Hepatocyte (in vitro differentiated cells): ENCODE results near the gene CADPS2. TPM values are rescaled to one million over a fixed set of nuclear protein-coding genes. Genes with fewer than 3 reads are reported as not detected.

Source experiments
- DNase-seq: peaks from one replicate; pipeline ENCODE4 v3.0.0-alpha.2; 2016; ENCODE audit warnings: low spot score
- H2AFZ ChIP-seq: fragments of 200-600 bp; sonication (generic); 2 replicates; pipeline ENCODE4 v1.6.0; 2016; ENCODE audit warnings: antibody characterized with exemption, mild to moderate bottlenecking
- H3K27ac ChIP-seq: fragments of 200-600 bp; sonication (generic); 2 replicates; pipeline ENCODE4 v1.5.1; 2016; ENCODE audit warnings: mild to moderate bottlenecking
- H3K27me3 ChIP-seq: fragments of 200-600 bp; sonication (generic); 2 replicates; pipeline ENCODE4 v1.6.1; 2016
- H3K36me3 ChIP-seq: fragments of 200-600 bp; sonication (generic); replicated peaks from 2 replicates; pipeline ENCODE4 v1.5.1; 2016; ENCODE audit warnings: low read depth; ENCODE audit not compliant: insufficient read depth
- H3K4me1 ChIP-seq: fragments of 200-600 bp; sonication (generic); 2 replicates; pipeline ENCODE4 v1.5.1; 2016; ENCODE audit warnings: mild to moderate bottlenecking, moderate library complexity; ENCODE audit not compliant: insufficient read depth
- H3K4me2 ChIP-seq: fragments of 200-600 bp; sonication (generic); 2 replicates; pipeline ENCODE4 v1.6.0; 2016
- H3K4me3 ChIP-seq: fragments of 200-600 bp; sonication (generic); 2 replicates; pipeline ENCODE4 v1.5.1; 2016; ENCODE audit warnings: mild to moderate bottlenecking
- H3K79me2 ChIP-seq: fragments of 200-600 bp; sonication (generic); 2 replicates; pipeline ENCODE4 v1.6.0; 2017; ENCODE audit warnings: mild to moderate bottlenecking
- H3K9me2 ChIP-seq: fragments of 200-600 bp; sonication (generic); replicated peaks from 2 replicates; pipeline ENCODE4 v1.6.0; 2017; ENCODE audit warnings: mild to moderate bottlenecking; ENCODE audit not compliant: insufficient read depth
- H3K9me3 ChIP-seq: fragments of 200-600 bp; sonication (generic); 2 replicates; pipeline ENCODE4 v1.5.1; 2016; ENCODE audit warnings: low read depth, mild to moderate bottlenecking
- H4K20me1 ChIP-seq: fragments of 200-600 bp; sonication (generic); 2 replicates; pipeline ENCODE4 v1.6.0; 2016; ENCODE audit warnings: mild to moderate bottlenecking; ENCODE audit not compliant: insufficient read depth, poor library complexity, severe bottlenecking
- EZH2 ChIP-seq: fragments of 200-600 bp; sonication (generic); IDR thresholded peaks from 2 replicates; pipeline ENCODE4 v1.6.1; 2016; ENCODE audit warnings: antibody characterized with exemption, mild to moderate bottlenecking, borderline replicate concordance
- EZH2phosphoT487 ChIP-seq: fragments of 200-600 bp; sonication (generic); IDR thresholded peaks from one replicate; pipeline ENCODE4 v1.6.1; 2018; ENCODE audit warnings: antibody characterized with exemption, mild to moderate bottlenecking, low read depth, moderate library complexity; ENCODE audit not compliant: unreplicated experiment, severe bottlenecking
- WGBS: methylation state at CpG from one replicate; pipeline ENCODE4 v1.1.6; 2016; ENCODE audit warnings: low lambda C conversion rate; ENCODE audit errors: missing lambda C conversion rate; 5-methylcytosine and 5-hydroxymethylcytosine counted together
- polyA plus RNA-seq: library from polyadenylated mRNA; unstranded; fragments of >200 nt; fragmentation: Nextera tagmentation; extraction: Ambion mirVana; gene quantifications from 2 replicates; pipeline ENCODE4 v1.2.1, GENCODE V29; 2016
- total RNA-seq: library from RNA; depleted of rRNA; stranded (reverse); fragments of >200 nt; gene quantifications from 2 replicates; pipeline ENCODE4 v1.2.3, GENCODE V29; 2014
- TF ChIP-seq, protein P1 (sequence below): fragments of 200-600 bp; sonication (generic); IDR thresholded peaks from 2 replicates; pipeline ENCODE4 v1.5.1; 2016; ENCODE audit warnings: antibody characterized with exemption, mild to moderate bottlenecking; ENCODE audit not compliant: poor library complexity

CADPS2 gene
- total and polyA plus RNA-seq, 2 experiments from 2014 or later, result 15.7 to 37.4 TPM

DNA sequence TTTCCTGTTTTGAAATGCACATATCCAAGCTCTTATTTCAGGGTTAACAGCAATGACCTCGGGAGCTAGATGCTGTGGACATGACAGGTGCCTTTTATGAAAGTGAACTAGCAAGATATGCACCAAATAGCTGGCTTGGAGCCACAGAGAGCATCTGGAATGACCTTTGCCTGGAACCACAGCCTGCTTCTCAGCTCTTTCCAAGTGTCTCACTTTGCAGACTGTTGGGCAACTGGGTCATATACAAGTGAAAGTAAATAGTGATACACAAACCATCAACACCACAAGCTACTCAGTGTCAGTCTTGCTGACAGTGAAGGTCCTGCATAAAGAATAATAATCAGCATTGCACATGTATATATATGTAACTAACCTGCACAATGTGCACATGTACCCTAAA is 370.9 kb downstream of the CADPS2 start:
- no peaks in the 10 kb centered on the region for H3K27me3 ChIP-seq
- H3K79me2 ChIP-seq, result no peaks in the 10 kb centered on the region
- H3K9me2 ChIP-seq, result no peaks in the 10 kb centered on the region
- peak; percentile 27 for DNase-seq
- no peak overlapping the region for H3K4me2 ChIP-seq
- 68% methylated on average over 1 of the region's 1 CpG for WGBS
- H3K4me1 ChIP-seq, result no peaks in the 10 kb centered on the region
- no peaks in the 10 kb centered on the region for H3K36me3 ChIP-seq
- no peak overlapping the region for H3K27ac ChIP-seq
- no peak for TF ChIP-seq EZH2
- TF ChIP-seq EZH2phosphoT487, result no peak
- TF ChIP-seq, protein P1, sequence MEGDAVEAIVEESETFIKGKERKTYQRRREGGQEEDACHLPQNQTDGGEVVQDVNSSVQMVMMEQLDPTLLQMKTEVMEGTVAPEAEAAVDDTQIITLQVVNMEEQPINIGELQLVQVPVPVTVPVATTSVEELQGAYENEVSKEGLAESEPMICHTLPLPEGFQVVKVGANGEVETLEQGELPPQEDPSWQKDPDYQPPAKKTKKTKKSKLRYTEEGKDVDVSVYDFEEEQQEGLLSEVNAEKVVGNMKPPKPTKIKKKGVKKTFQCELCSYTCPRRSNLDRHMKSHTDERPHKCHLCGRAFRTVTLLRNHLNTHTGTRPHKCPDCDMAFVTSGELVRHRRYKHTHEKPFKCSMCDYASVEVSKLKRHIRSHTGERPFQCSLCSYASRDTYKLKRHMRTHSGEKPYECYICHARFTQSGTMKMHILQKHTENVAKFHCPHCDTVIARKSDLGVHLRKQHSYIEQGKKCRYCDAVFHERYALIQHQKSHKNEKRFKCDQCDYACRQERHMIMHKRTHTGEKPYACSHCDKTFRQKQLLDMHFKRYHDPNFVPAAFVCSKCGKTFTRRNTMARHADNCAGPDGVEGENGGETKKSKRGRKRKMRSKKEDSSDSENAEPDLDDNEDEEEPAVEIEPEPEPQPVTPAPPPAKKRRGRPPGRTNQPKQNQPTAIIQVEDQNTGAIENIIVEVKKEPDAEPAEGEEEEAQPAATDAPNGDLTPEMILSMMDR, result no peak
- H4K20me1 ChIP-seq, result no peaks in the 10 kb centered on the region
- no peaks in the 10 kb centered on the region for H3K9me3 ChIP-seq
- no peak overlapping the region for H2AFZ ChIP-seq
- no peak overlapping the region for H3K4me3 ChIP-seq

DNA sequence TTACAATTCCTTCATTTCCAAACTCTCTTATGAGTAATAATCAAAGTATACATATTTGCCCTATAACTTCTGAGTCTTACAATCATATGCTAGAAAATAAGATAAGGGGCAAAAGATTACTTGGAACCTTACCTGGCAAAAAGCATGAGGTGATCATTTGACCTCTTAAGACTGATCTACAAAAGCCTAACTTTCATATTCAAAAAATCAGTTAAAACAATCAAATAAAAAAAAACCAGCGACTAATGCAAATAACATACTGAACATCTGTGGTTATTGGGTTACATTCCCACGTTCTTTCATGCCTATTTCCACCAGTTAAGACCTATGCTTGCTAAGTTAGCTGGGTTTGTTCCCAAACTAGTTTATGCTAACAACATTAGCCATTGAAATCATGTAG is 375.0 kb downstream of the CADPS2 start:
- Histone ChIP-seq H3K9me2 (no peaks in the 10 kb centered on the region), H3K4me3 (no peak overlapping the region), H3K27ac (no peak overlapping the region), H3K9me3 (no peaks in the 10 kb centered on the region), H4K20me1 (no peaks in the 10 kb centered on the region), H3K4me2 (no peak overlapping the region), H2AFZ (no peak overlapping the region), H3K27me3 (no peaks in the 10 kb centered on the region), H3K4me1 (no peaks in the 10 kb centered on the region), H3K79me2 (no peaks in the 10 kb centered on the region), H3K36me3 (no peaks in the 10 kb centered on the region)
- DNase-seq, result no peak
- WGBS, result 87% methylated on average over 2 of the region's 2 CpGs
- TF ChIP-seq EZH2, result no peak
- TF ChIP-seq, protein P1, result no peak
- TF ChIP-seq EZH2phosphoT487, result no peak

DNA sequence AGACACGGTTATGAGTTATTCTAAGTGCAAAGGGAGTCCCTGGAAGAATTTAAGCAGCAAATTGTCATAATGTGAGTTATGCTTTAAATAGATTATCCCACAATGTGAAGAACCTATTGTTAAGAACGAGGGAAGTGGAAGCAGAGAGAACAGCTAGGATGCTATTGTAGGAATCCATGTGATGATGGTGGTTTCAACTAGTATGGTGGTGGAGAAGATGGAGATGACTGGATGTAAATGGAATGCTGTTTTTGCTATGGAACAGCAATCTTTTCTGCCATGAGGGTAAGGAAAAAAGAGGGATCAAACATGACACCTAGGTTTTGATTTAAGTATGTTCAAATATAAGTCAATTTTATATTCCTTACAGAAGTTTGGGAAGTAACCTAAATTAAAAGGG is 378.7 kb downstream of the CADPS2 start:
- H3K79me2 ChIP-seq, result no peaks in the 10 kb centered on the region
- H3K27me3 ChIP-seq, result no peaks in the 10 kb centered on the region
- no peak overlapping the region for H3K4me3 ChIP-seq
- H3K27ac ChIP-seq, result no peak overlapping the region
- no peaks in the 10 kb centered on the region for H3K4me1 ChIP-seq
- no peaks in the 10 kb centered on the region for H3K9me3 ChIP-seq
- no peaks in the 10 kb centered on the region for H4K20me1 ChIP-seq
- no peak for TF ChIP-seq EZH2
- TF ChIP-seq EZH2phosphoT487, result no peak
- TF ChIP-seq, protein P1, result no peak
- 88% methylated on average over 2 of the region's 2 CpGs for WGBS
- no peaks in the 10 kb centered on the region for H3K36me3 ChIP-seq
- no peak overlapping the region for H2AFZ ChIP-seq
- no peak for DNase-seq
- no peak overlapping the region for H3K4me2 ChIP-seq
- no peaks in the 10 kb centered on the region for H3K9me2 ChIP-seq

DNA sequence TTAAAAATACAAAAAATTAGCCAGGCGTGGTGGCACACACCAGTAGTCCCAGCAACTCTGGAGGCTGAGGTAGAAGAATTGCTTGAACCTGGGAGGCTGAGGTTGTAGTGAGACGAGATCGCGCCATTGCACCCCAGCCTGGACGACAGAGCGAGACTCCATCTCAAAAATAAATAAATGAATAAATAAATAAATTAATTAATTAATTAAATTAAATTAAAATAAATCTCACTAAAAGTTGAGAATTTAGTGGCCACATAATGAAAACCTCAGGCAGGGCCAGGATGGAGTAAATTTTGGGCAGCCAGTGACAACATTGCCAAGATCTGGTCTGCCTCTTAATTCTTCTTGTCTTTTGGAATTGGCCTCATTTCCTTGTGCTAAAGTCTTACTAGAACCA is 394.3 kb downstream of the CADPS2 start:
- Histone ChIP-seq H3K4me2 (no peak overlapping the region), H3K9me3 (no peaks in the 10 kb centered on the region), H4K20me1 (no peaks in the 10 kb centered on the region), H3K27me3 (no peaks in the 10 kb centered on the region), H3K4me1 (no peaks in the 10 kb centered on the region), H3K9me2 (no peaks in the 10 kb centered on the region), H3K4me3 (no peak overlapping the region), H2AFZ (no peak overlapping the region), H3K36me3 (no peaks in the 10 kb centered on the region), H3K27ac (no peak overlapping the region), H3K79me2 (no peaks in the 10 kb centered on the region)
- 97% methylated on average over 6 of the region's 6 CpGs for WGBS
- no peak for DNase-seq
- TF ChIP-seq EZH2phosphoT487 (no peak), EZH2 (no peak)
- TF ChIP-seq, protein P1, result no peak
